Measurements from ENCODE around the gene TBC1D22A. TPM values are rescaled to one million over a fixed set of nuclear protein-coding genes. Genes with fewer than 3 reads are reported as not detected.

The TBC1D22A gene
- total RNA-seq, 1 donor from 2014 or later: 6.8 TPM

GRCh38 chr22:47056361-47056760, 293.9 kb downstream of the TBC1D22A start:
- Histone ChIP-seq H3K9me3 (ENCODE audit: control insufficient read depth in 3 of 3, low read length in 3 of 3) (no peaks in the 10 kb centered on the region), H3K27ac (ENCODE audit: low read depth, low read length) (no peak overlapping the region), H3K9ac (ENCODE audit: low read depth in 1 of 3, low read length in 3 of 3) (no peak overlapping the region), H3K27me3 (ENCODE audit: control insufficient read depth in 3 of 3, insufficient read depth in 3 of 3, low read length in 3 of 3) (no peaks in the 10 kb centered on the region), H3K4me1 (ENCODE audit: control insufficient read depth in 3 of 3, insufficient read depth in 3 of 3, low read length in 3 of 3) (no peaks in the 10 kb centered on the region), H3K4me3 (ENCODE audit: low read length in 3 of 3) (no peak overlapping the region), H3K36me3 (ENCODE audit: control insufficient read depth in 3 of 3, insufficient read depth in 3 of 3, low read length in 3 of 3) (peaks cover 3 to 7% (median 4%) of the 10 kb centered on the region in 3 donors)

GRCh38 chr22:47056776-47057470, 294.5 kb downstream of the TBC1D22A start:
- Histone ChIP-seq H3K27me3 (ENCODE audit: control insufficient read depth in 3 of 3, insufficient read depth in 3 of 3, low read length in 3 of 3) (no peaks in the 10 kb centered on the region), H3K9ac (ENCODE audit: low read depth in 1 of 3, low read length in 3 of 3) (no peak overlapping the region), H3K36me3 (ENCODE audit: control insufficient read depth in 3 of 3, insufficient read depth in 3 of 3, low read length in 3 of 3) (peaks cover 4 to 7% (median 4%) of the 10 kb centered on the region in 3 donors), H3K4me3 (ENCODE audit: low read length in 3 of 3) (no peak overlapping the region), H3K27ac (ENCODE audit: low read depth, low read length) (no peak overlapping the region), H3K9me3 (ENCODE audit: control insufficient read depth in 3 of 3, low read length in 3 of 3) (no peaks in the 10 kb centered on the region), H3K4me1 (ENCODE audit: control insufficient read depth in 3 of 3, insufficient read depth in 3 of 3, low read length in 3 of 3) (no peaks in the 10 kb centered on the region)

- Histone ChIP-seq H3K4me3 (ENCODE audit: low read length in 3 of 3) (no peak overlapping the region), H3K36me3 (ENCODE audit: control insufficient read depth in 3 of 3, insufficient read depth in 3 of 3, low read length in 3 of 3) (peaks cover 4 to 8% (median 7%) of the 10 kb centered on the region in 3 donors), H3K27me3 (ENCODE audit: control insufficient read depth in 3 of 3, insufficient read depth in 3 of 3, low read length in 3 of 3) (no peaks in the 10 kb centered on the region), H3K9ac (ENCODE audit: low read depth in 1 of 3, low read length in 3 of 3) (no peak overlapping the region), H3K27ac (ENCODE audit: low read depth, low read length) (no peak overlapping the region), H3K9me3 (ENCODE audit: control insufficient read depth in 3 of 3, low read length in 3 of 3) (no peaks in the 10 kb centered on the region), H3K4me1 (ENCODE audit: control insufficient read depth in 3 of 3, insufficient read depth in 3 of 3, low read length in 3 of 3) (no peaks in the 10 kb centered on the region)
These were observed 295.6 kb downstream of the TBC1D22A start for GRCh38 chr22:47057916-47058585.

GRCh38 chr22:47059076-47059475, 296.6 kb downstream of the TBC1D22A start:
- Histone ChIP-seq H3K36me3 (ENCODE audit: control insufficient read depth in 3 of 3, insufficient read depth in 3 of 3, low read length in 3 of 3) (peaks cover 4 to 9% (median 7%) of the 10 kb centered on the region in 3 donors), H3K9ac (ENCODE audit: low read depth in 1 of 3, low read length in 3 of 3) (no peak overlapping the region), H3K4me3 (ENCODE audit: low read length in 3 of 3) (no peak overlapping the region), H3K27ac (ENCODE audit: low read depth, low read length) (no peak overlapping the region), H3K27me3 (ENCODE audit: control insufficient read depth in 3 of 3, insufficient read depth in 3 of 3, low read length in 3 of 3) (no peaks in the 10 kb centered on the region), H3K4me1 (ENCODE audit: control insufficient read depth in 3 of 3, insufficient read depth in 3 of 3, low read length in 3 of 3) (no peaks in the 10 kb centered on the region), H3K9me3 (ENCODE audit: control insufficient read depth in 3 of 3, low read length in 3 of 3) (no peaks in the 10 kb centered on the region)

- Histone ChIP-seq H3K9ac (ENCODE audit: low read depth in 1 of 3, low read length in 3 of 3) (no peak overlapping the region), H3K4me1 (ENCODE audit: control insufficient read depth in 3 of 3, insufficient read depth in 3 of 3, low read length in 3 of 3) (no peaks in the 10 kb centered on the region), H3K27ac (ENCODE audit: low read depth, low read length) (no peak overlapping the region), H3K4me3 (ENCODE audit: low read length in 3 of 3) (no peak overlapping the region), H3K27me3 (ENCODE audit: control insufficient read depth in 3 of 3, insufficient read depth in 3 of 3, low read length in 3 of 3) (no peaks in the 10 kb centered on the region), H3K36me3 (ENCODE audit: control insufficient read depth in 3 of 3, insufficient read depth in 3 of 3, low read length in 3 of 3) (peaks cover 4 to 9% (median 6%) of the 10 kb centered on the region in 3 donors), H3K9me3 (ENCODE audit: control insufficient read depth in 3 of 3, low read length in 3 of 3) (no peaks in the 10 kb centered on the region)
These were observed 297.3 kb downstream of the TBC1D22A start for GRCh38 chr22:47059701-47060161.

- Histone ChIP-seq H3K27ac (ENCODE audit: low read depth, low read length) (no peak overlapping the region), H3K4me3 (ENCODE audit: low read length in 3 of 3) (no peak overlapping the region), H3K36me3 (ENCODE audit: control insufficient read depth in 3 of 3, insufficient read depth in 3 of 3, low read length in 3 of 3) (peaks cover 4 to 9% (median 6%) of the 10 kb centered on the region in 3 donors), H3K4me1 (ENCODE audit: control insufficient read depth in 3 of 3, insufficient read depth in 3 of 3, low read length in 3 of 3) (no peaks in the 10 kb centered on the region), H3K9ac (ENCODE audit: low read depth in 1 of 3, low read length in 3 of 3) (no peak overlapping the region), H3K27me3 (ENCODE audit: control insufficient read depth in 3 of 3, insufficient read depth in 3 of 3, low read length in 3 of 3) (no peaks in the 10 kb centered on the region), H3K9me3 (ENCODE audit: control insufficient read depth in 3 of 3, low read length in 3 of 3) (no peaks in the 10 kb centered on the region)
These were observed 298.3 kb downstream of the TBC1D22A start for GRCh38 chr22:47060718-47061117.

- peaks cover 4 to 9% (median 6%) of the 10 kb centered on the region in 3 donors for H3K36me3 ChIP-seq (ENCODE audit: control insufficient read depth in 3 of 3, insufficient read depth in 3 of 3, low read length in 3 of 3)
- H3K4me1 ChIP-seq (ENCODE audit: control insufficient read depth in 3 of 3, insufficient read depth in 3 of 3, low read length in 3 of 3): no peaks in the 10 kb centered on the region
- no peak overlapping the region for H3K4me3 ChIP-seq (ENCODE audit: low read length in 3 of 3)
- H3K9me3 ChIP-seq (ENCODE audit: control insufficient read depth in 3 of 3, low read length in 3 of 3): no peaks in the 10 kb centered on the region
- no peak overlapping the region for H3K9ac ChIP-seq (ENCODE audit: low read depth in 1 of 3, low read length in 3 of 3)
- no peaks in the 10 kb centered on the region for H3K27me3 ChIP-seq (ENCODE audit: control insufficient read depth in 3 of 3, insufficient read depth in 3 of 3, low read length in 3 of 3)
- H3K27ac ChIP-seq (ENCODE audit: low read depth, low read length): no peak overlapping the region
These were observed 298.8 kb downstream of the TBC1D22A start for GRCh38 chr22:47061226-47061625.

GRCh38 chr22:47062126-47062525, 299.7 kb downstream of the TBC1D22A start:
- Histone ChIP-seq H3K4me3 (ENCODE audit: low read length in 3 of 3) (no peak overlapping the region), H3K27ac (ENCODE audit: low read depth, low read length) (no peak overlapping the region), H3K27me3 (ENCODE audit: control insufficient read depth in 3 of 3, insufficient read depth in 3 of 3, low read length in 3 of 3) (no peaks in the 10 kb centered on the region), H3K36me3 (ENCODE audit: control insufficient read depth in 3 of 3, insufficient read depth in 3 of 3, low read length in 3 of 3) (peaks cover 4 to 7% (median 6%) of the 10 kb centered on the region in 3 donors), H3K4me1 (ENCODE audit: control insufficient read depth in 3 of 3, insufficient read depth in 3 of 3, low read length in 3 of 3) (no peaks in the 10 kb centered on the region), H3K9ac (ENCODE audit: low read depth in 1 of 3, low read length in 3 of 3) (no peak overlapping the region), H3K9me3 (ENCODE audit: control insufficient read depth in 3 of 3, low read length in 3 of 3) (no peaks in the 10 kb centered on the region)

- Histone ChIP-seq H3K4me1 (ENCODE audit: control insufficient read depth in 3 of 3, insufficient read depth in 3 of 3, low read length in 3 of 3) (peaks cover 0 to 2% (median 0%) of the 10 kb centered on the region in 3 donors), H3K4me3 (ENCODE audit: low read length in 3 of 3) (no peak overlapping the region), H3K27me3 (ENCODE audit: control insufficient read depth in 3 of 3, insufficient read depth in 3 of 3, low read length in 3 of 3) (no peaks in the 10 kb centered on the region), H3K9ac (ENCODE audit: low read depth in 1 of 3, low read length in 3 of 3) (no peak overlapping the region), H3K36me3 (ENCODE audit: control insufficient read depth in 3 of 3, insufficient read depth in 3 of 3, low read length in 3 of 3) (peaks cover 4 to 9% (median 6%) of the 10 kb centered on the region in 3 donors), H3K27ac (ENCODE audit: low read depth, low read length) (no peak overlapping the region), H3K9me3 (ENCODE audit: control insufficient read depth in 3 of 3, low read length in 3 of 3) (no peaks in the 10 kb centered on the region)
These were observed 300.6 kb downstream of the TBC1D22A start for GRCh38 chr22:47063071-47063509.

- Histone ChIP-seq H3K9me3 (ENCODE audit: control insufficient read depth in 3 of 3, low read length in 3 of 3) (no peaks in the 10 kb centered on the region), H3K27ac (ENCODE audit: low read depth, low read length) (no peak overlapping the region), H3K4me3 (ENCODE audit: low read length in 3 of 3) (no peak overlapping the region), H3K4me1 (ENCODE audit: control insufficient read depth in 3 of 3, insufficient read depth in 3 of 3, low read length in 3 of 3) (peaks cover 0 to 2% (median 0%) of the 10 kb centered on the region in 3 donors), H3K9ac (ENCODE audit: low read depth in 1 of 3, low read length in 3 of 3) (no peak overlapping the region), H3K36me3 (ENCODE audit: control insufficient read depth in 3 of 3, insufficient read depth in 3 of 3, low read length in 3 of 3) (peaks cover 4 to 9% (median 6%) of the 10 kb centered on the region in 3 donors), H3K27me3 (ENCODE audit: control insufficient read depth in 3 of 3, insufficient read depth in 3 of 3, low read length in 3 of 3) (no peaks in the 10 kb centered on the region)
These were observed 301.2 kb downstream of the TBC1D22A start for GRCh38 chr22:47063606-47064005.
